Measurements from ENCODE around the gene GOLGA8K. TPM values are rescaled to one million over a fixed set of nuclear protein-coding genes. Genes with fewer than 3 reads are reported as not detected.
"Not testable (repeated sequence)": the region's sequence is repeated elsewhere in the genome, so short reads cannot be mapped to it uniquely, and the experiment has no call there.

The GOLGA8K gene
- total RNA-seq, 1 donor from 2014 or later = 0.33 TPM

GRCh38 chr15:32372075-32372474 lies 31.0 kb downstream of the GOLGA8K start:
- CTCF ChIA-PET; H3K36me3 Mint-ChIP-seq (ENCODE audit: low read depth); H3K27ac Mint-ChIP-seq; H3K9me3 Mint-ChIP-seq; H3K4me3 Mint-ChIP-seq; H3K4me1 Mint-ChIP-seq; H3K27me3 Mint-ChIP-seq; intact Hi-C loops (cut with micrococcal nuclease); ATAC-seq (ENCODE audit: low read depth); POLR2A ChIA-PET; DNase-seq: not testable (repeated sequence)

GRCh38 chr15:32370526-32370925 lies 32.6 kb downstream of the GOLGA8K start:
- H3K4me3 Mint-ChIP-seq; intact Hi-C loops (cut with micrococcal nuclease); POLR2A ChIA-PET; CTCF ChIA-PET; DNase-seq; H3K9me3 Mint-ChIP-seq; H3K27ac Mint-ChIP-seq; H3K36me3 Mint-ChIP-seq (ENCODE audit: low read depth); H3K27me3 Mint-ChIP-seq; ATAC-seq (ENCODE audit: low read depth); H3K4me1 Mint-ChIP-seq: not testable (repeated sequence)

GRCh38 chr15:32370064-32370463 lies 33.0 kb downstream of the GOLGA8K start:
- H3K4me3 Mint-ChIP-seq; H3K36me3 Mint-ChIP-seq (ENCODE audit: low read depth); DNase-seq; CTCF ChIA-PET; intact Hi-C loops (cut with micrococcal nuclease); H3K27ac Mint-ChIP-seq; H3K4me1 Mint-ChIP-seq; H3K27me3 Mint-ChIP-seq; ATAC-seq (ENCODE audit: low read depth); POLR2A ChIA-PET; H3K9me3 Mint-ChIP-seq: not testable (repeated sequence)

- H3K4me1 Mint-ChIP-seq; intact Hi-C loops (cut with micrococcal nuclease); H3K36me3 Mint-ChIP-seq (ENCODE audit: low read depth); POLR2A ChIA-PET; CTCF ChIA-PET; ATAC-seq (ENCODE audit: low read depth); H3K4me3 Mint-ChIP-seq; H3K9me3 Mint-ChIP-seq; H3K27me3 Mint-ChIP-seq; H3K27ac Mint-ChIP-seq; DNase-seq: not testable (repeated sequence)
These were observed 36.6 kb downstream of the GOLGA8K start for GRCh38 chr15:32366492-32366891.

- intact Hi-C loops (cut with micrococcal nuclease); DNase-seq; POLR2A ChIA-PET; ATAC-seq (ENCODE audit: low read depth); H3K9me3 Mint-ChIP-seq; H3K27me3 Mint-ChIP-seq; H3K4me3 Mint-ChIP-seq; CTCF ChIA-PET; H3K36me3 Mint-ChIP-seq (ENCODE audit: low read depth); H3K27ac Mint-ChIP-seq; H3K4me1 Mint-ChIP-seq: not testable (repeated sequence)
These were observed 37.1 kb downstream of the GOLGA8K start for GRCh38 chr15:32365955-32366354.

- H3K36me3 Mint-ChIP-seq (ENCODE audit: low read depth); DNase-seq; POLR2A ChIA-PET; H3K4me3 Mint-ChIP-seq; CTCF ChIA-PET; H3K9me3 Mint-ChIP-seq; H3K27ac Mint-ChIP-seq; H3K27me3 Mint-ChIP-seq; H3K4me1 Mint-ChIP-seq; intact Hi-C loops (cut with micrococcal nuclease): not testable (repeated sequence)
- ATAC-seq (ENCODE audit: low read depth) = peak; percentile 40
These were observed 38.1 kb downstream of the GOLGA8K start for GRCh38 chr15:32364944-32365343.

- H3K27me3 Mint-ChIP-seq; H3K4me3 Mint-ChIP-seq; CTCF ChIA-PET; DNase-seq; H3K36me3 Mint-ChIP-seq (ENCODE audit: low read depth); POLR2A ChIA-PET; H3K27ac Mint-ChIP-seq; intact Hi-C loops (cut with micrococcal nuclease); H3K9me3 Mint-ChIP-seq; H3K4me1 Mint-ChIP-seq; ATAC-seq (ENCODE audit: low read depth): not testable (repeated sequence)
These were observed 39.6 kb downstream of the GOLGA8K start for GRCh38 chr15:32363449-32363848.

GRCh38 chr15:32361662-32362061 lies 41.4 kb downstream of the GOLGA8K start:
- intact Hi-C loops (cut with micrococcal nuclease); H3K4me1 Mint-ChIP-seq; DNase-seq; ATAC-seq (ENCODE audit: low read depth); H3K27ac Mint-ChIP-seq; H3K4me3 Mint-ChIP-seq; H3K9me3 Mint-ChIP-seq; CTCF ChIA-PET; POLR2A ChIA-PET; H3K36me3 Mint-ChIP-seq (ENCODE audit: low read depth); H3K27me3 Mint-ChIP-seq: not testable (repeated sequence)

GRCh38 chr15:32358462-32358861 lies 44.6 kb downstream of the GOLGA8K start:
- H3K4me3 Mint-ChIP-seq; H3K36me3 Mint-ChIP-seq (ENCODE audit: low read depth); H3K27ac Mint-ChIP-seq; ATAC-seq (ENCODE audit: low read depth); H3K27me3 Mint-ChIP-seq; DNase-seq; intact Hi-C loops (cut with micrococcal nuclease); H3K4me1 Mint-ChIP-seq; POLR2A ChIA-PET; CTCF ChIA-PET; H3K9me3 Mint-ChIP-seq: not testable (repeated sequence)

GRCh38 chr15:32356909-32357308 lies 46.2 kb downstream of the GOLGA8K start:
- intact Hi-C loops (cut with micrococcal nuclease); POLR2A ChIA-PET; DNase-seq; ATAC-seq (ENCODE audit: low read depth); H3K4me3 Mint-ChIP-seq; H3K9me3 Mint-ChIP-seq; H3K27ac Mint-ChIP-seq; H3K4me1 Mint-ChIP-seq; H3K36me3 Mint-ChIP-seq (ENCODE audit: low read depth); H3K27me3 Mint-ChIP-seq; CTCF ChIA-PET: not testable (repeated sequence)

- intact Hi-C loops (cut with micrococcal nuclease); ATAC-seq (ENCODE audit: low read depth); H3K27ac Mint-ChIP-seq; H3K4me1 Mint-ChIP-seq; H3K36me3 Mint-ChIP-seq (ENCODE audit: low read depth); POLR2A ChIA-PET; CTCF ChIA-PET; DNase-seq; H3K9me3 Mint-ChIP-seq; H3K27me3 Mint-ChIP-seq; H3K4me3 Mint-ChIP-seq: not testable (repeated sequence)
These were observed 50.3 kb downstream of the GOLGA8K start for GRCh38 chr15:32352748-32353147.

- H3K4me3 Mint-ChIP-seq; DNase-seq; POLR2A ChIA-PET; H3K27me3 Mint-ChIP-seq; H3K9me3 Mint-ChIP-seq; CTCF ChIA-PET; ATAC-seq (ENCODE audit: low read depth); H3K27ac Mint-ChIP-seq; intact Hi-C loops (cut with micrococcal nuclease); H3K36me3 Mint-ChIP-seq (ENCODE audit: low read depth); H3K4me1 Mint-ChIP-seq: not testable (repeated sequence)
These were observed 52.4 kb downstream of the GOLGA8K start for GRCh38 chr15:32350563-32351220.

GRCh38 chr15:32347037-32347436 lies 56.1 kb downstream of the GOLGA8K start:
- H3K4me3 Mint-ChIP-seq, H3K9me3 Mint-ChIP-seq: not testable (repeated sequence)

More at GRCh38 chr15:32347037-32347436, 56.1 kb downstream of the GOLGA8K start:
- ATAC-seq (ENCODE audit: low read depth); H3K36me3 Mint-ChIP-seq (ENCODE audit: low read depth); DNase-seq; H3K27ac Mint-ChIP-seq; H3K27me3 Mint-ChIP-seq; intact Hi-C loops (cut with micrococcal nuclease); H3K4me1 Mint-ChIP-seq; POLR2A ChIA-PET; CTCF ChIA-PET: not testable (repeated sequence)

Data from activated B cell treated with CpG ODN at 0.5 μM for 24 hours (primary cell).